Kidney (tissue), 14 donors: ENCODE results near the gene NDNF. TPM values are rescaled to one million over a fixed set of nuclear protein-coding genes. Genes with fewer than 3 reads are reported as not detected.

Source experiments
- DNase-seq, 5 donors: peaks; one replicate each; pipeline ENCODE4 v3.0.0-alpha.2; 2013 to 2020
- FAIRE-seq: peaks from 2 replicates; lab custom pipeline; 2012; peaks lifted over from hg19 to GRCh38; lab: Jason Lieb, UNC
- H3K27ac ChIP-seq, 2 donors: one replicate each; pipeline ENCODE4 v1.7.0; 2013; ENCODE audit warnings: low read depth in 2 of 2, low read length in 2 of 2, inconsistent platforms in 1 of 2
- H3K27me3 ChIP-seq: one replicate; pipeline ENCODE4 v1.7.1; 2013; ENCODE audit warnings: low read length, inconsistent platforms; ENCODE audit not compliant: control insufficient read depth, insufficient read depth
- H3K36me3 ChIP-seq, 3 donors: one replicate each; pipeline versions ENCODE4 v1.7.0 to v1.7.1; 2013; ENCODE audit warnings: low read length in 3 of 3, control low read depth in 1 of 3, inconsistent platforms in 1 of 3; ENCODE audit not compliant: insufficient read depth in 3 of 3, control insufficient read depth in 2 of 3
- H3K4me1 ChIP-seq, 3 donors: one replicate each; pipeline versions ENCODE4 v1.7.0 to v1.7.1; 2013; ENCODE audit warnings: low read length in 3 of 3, inconsistent platforms in 1 of 3, low read depth in 1 of 3; ENCODE audit not compliant: control insufficient read depth in 2 of 3, insufficient read depth in 2 of 3
- H3K4me3 ChIP-seq, 3 donors: one replicate each; pipeline versions ENCODE4 v1.7.0 to v1.8.1; 2013; ENCODE audit warnings: low read length in 3 of 3, control low read depth in 1 of 3, inconsistent platforms in 1 of 3
- H3K9ac ChIP-seq, 3 donors: one replicate each; pipeline versions ENCODE4 v1.7.0 to v1.7.1; 2013; ENCODE audit warnings: low read length in 3 of 3, control low read depth in 1 of 3, inconsistent platforms in 1 of 3
- H3K9me3 ChIP-seq, 3 donors: one replicate each; pipeline versions ENCODE4 v1.7.0 to v1.7.1; 2013; ENCODE audit warnings: low read length in 3 of 3, control low read depth in 1 of 3, inconsistent platforms in 1 of 3; ENCODE audit not compliant: control insufficient read depth in 2 of 3, insufficient read depth in 1 of 3
- CTCF ChIP-seq: IDR thresholded peaks from 3 replicates; pipeline ENCODE4 v1.5.1; 2012; ENCODE audit warnings: mild to moderate bottlenecking, moderate library complexity, borderline replicate concordance; ENCODE audit not compliant: insufficient read depth; ENCODE audit errors: extremely low read depth
- intact Hi-C: fragments of 100-400 bp; cut with DNase I; formaldehyde crosslinking; loops from one replicate; pipeline ENCODE4 v1.11.1; 2022
- polyA plus RNA-seq: library from polyadenylated mRNA; stranded (reverse); fragments of 350-450 nt; fragmentation: Illumina TruSeq; extraction: RNeasy Lipid Tissue Mini Kit (QIAGEN cat#74804); gene quantifications from one replicate; pipeline ENCODE4 v1.2.3, GENCODE V29; 2014; ENCODE audit warnings: low read depth, low replicate concordance; ENCODE audit not compliant: insufficient read depth
- total RNA-seq: library from RNA; stranded (reverse); fragmentation: NEBNext Ultra II Directional; extraction: Animal tissue kit (Norgen Biotek cat#: 25700); gene quantifications from one replicate; pipeline ENCODE4 v1.2.1, GENCODE V29; 2021
- donor health status: control.
- donor health status: control.
- donor health status: control.
- donor health status: control.
- donor health status: control.
- donor health status: DM: yes; HTN: yes; CAD: no.
- donor health status: Normal renal cell carcinoma (clear cell type).

The NDNF gene
- total and polyA plus RNA-seq, 2 donors from 2014 or later: 1.6 to 14.7 TPM

- DNase-seq: no peak
- H3K4me3 ChIP-seq: no peak overlapping the region
- H3K27me3 ChIP-seq: no peaks in the 10 kb centered on the region
- TF ChIP-seq CTCF: no peak
- intact Hi-C loops: no loop called here
- no peak for FAIRE-seq
- H3K27ac ChIP-seq: no peak overlapping the region
- no peaks in the 10 kb centered on the region for H3K4me1 ChIP-seq
- no peaks in the 10 kb centered on the region for H3K36me3 ChIP-seq
- H3K9ac ChIP-seq: no peak overlapping the region
- H3K9me3 ChIP-seq: no peaks in the 10 kb centered on the region
Measured at GRCh38 chr4:121011138-121011537, 61.2 kb downstream of the NDNF start.

- TF ChIP-seq CTCF: no peak
- H3K4me3 ChIP-seq: no peak overlapping the region
- H3K9me3 ChIP-seq: no peaks in the 10 kb centered on the region
- no peaks in the 10 kb centered on the region for H3K27me3 ChIP-seq
- FAIRE-seq (no peak), DNase-seq (no peak)
- no peak overlapping the region for H3K27ac ChIP-seq
- H3K9ac ChIP-seq: no peak overlapping the region
- no peaks in the 10 kb centered on the region for H3K4me1 ChIP-seq
- H3K36me3 ChIP-seq: no peaks in the 10 kb centered on the region
- intact Hi-C loops: no loop called here
Measured at GRCh38 chr4:121009578-121010478, 62.5 kb downstream of the NDNF start.

- H3K4me3 ChIP-seq: no peak overlapping the region
- H3K4me1 ChIP-seq: no peaks in the 10 kb centered on the region
- no peaks in the 10 kb centered on the region for H3K36me3 ChIP-seq
- DNase-seq: peak in 2 of 5 donors; percentile 29 to 43
- no peaks in the 10 kb centered on the region for H3K9me3 ChIP-seq
- no peaks in the 10 kb centered on the region for H3K27me3 ChIP-seq
- H3K27ac ChIP-seq: no peak overlapping the region
- no peak for TF ChIP-seq CTCF
- no peak overlapping the region for H3K9ac ChIP-seq
- FAIRE-seq: no peak
- intact Hi-C loops: no loop called here
Measured at GRCh38 chr4:121007660-121008059, 64.7 kb downstream of the NDNF start.
